ENCODE results near the gene PAPPA2.

Gene PAPPA2

GRCh38 chr1:176460544-176461336, 2.2 kb upstream of the PAPPA2 start:
- H3K9me3 ChIP-seq (ENCODE audit: insufficient read depth, low read length), result no peaks in the 10 kb centered on the region
- no peak overlapping the region for H3K27ac ChIP-seq (ENCODE audit: low read length)
- no peaks in the 10 kb centered on the region for H3K4me1 ChIP-seq (ENCODE audit: low read length)
- no peak overlapping the region for H3K9ac ChIP-seq (ENCODE audit: low read length)
- H3K79me2 ChIP-seq (ENCODE audit: low read length), result no peaks in the 10 kb centered on the region
- no peak overlapping the region for H3K4me2 ChIP-seq (ENCODE audit: low read length)
- H3K4me3 ChIP-seq (ENCODE audit: low read length), result no peak overlapping the region
- H2AFZ ChIP-seq (ENCODE audit: low read depth, low read length), result no peak overlapping the region
- 0 out of 2 replicates have a peak, but pooled peaks cover 10% of the 10 kb centered on the region for H3K27me3 ChIP-seq (ENCODE audit: low read depth, low read length)
- H4K20me1 ChIP-seq (ENCODE audit: insufficient read depth, low read length), result no peaks in the 10 kb centered on the region
- H3K36me3 ChIP-seq (replicated peaks; ENCODE audit: low read depth, low read length), result no peaks in the 10 kb centered on the region
- no peak for TF ChIP-seq EZH2phosphoT487 (IDR thresholded peaks at IDR 0.05; ENCODE audit: low read depth)
- TF ChIP-seq, protein P1, sequence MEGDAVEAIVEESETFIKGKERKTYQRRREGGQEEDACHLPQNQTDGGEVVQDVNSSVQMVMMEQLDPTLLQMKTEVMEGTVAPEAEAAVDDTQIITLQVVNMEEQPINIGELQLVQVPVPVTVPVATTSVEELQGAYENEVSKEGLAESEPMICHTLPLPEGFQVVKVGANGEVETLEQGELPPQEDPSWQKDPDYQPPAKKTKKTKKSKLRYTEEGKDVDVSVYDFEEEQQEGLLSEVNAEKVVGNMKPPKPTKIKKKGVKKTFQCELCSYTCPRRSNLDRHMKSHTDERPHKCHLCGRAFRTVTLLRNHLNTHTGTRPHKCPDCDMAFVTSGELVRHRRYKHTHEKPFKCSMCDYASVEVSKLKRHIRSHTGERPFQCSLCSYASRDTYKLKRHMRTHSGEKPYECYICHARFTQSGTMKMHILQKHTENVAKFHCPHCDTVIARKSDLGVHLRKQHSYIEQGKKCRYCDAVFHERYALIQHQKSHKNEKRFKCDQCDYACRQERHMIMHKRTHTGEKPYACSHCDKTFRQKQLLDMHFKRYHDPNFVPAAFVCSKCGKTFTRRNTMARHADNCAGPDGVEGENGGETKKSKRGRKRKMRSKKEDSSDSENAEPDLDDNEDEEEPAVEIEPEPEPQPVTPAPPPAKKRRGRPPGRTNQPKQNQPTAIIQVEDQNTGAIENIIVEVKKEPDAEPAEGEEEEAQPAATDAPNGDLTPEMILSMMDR (IDR thresholded peaks at IDR 0.05; ENCODE audit: low read depth, low read length), result no peak

DNA sequence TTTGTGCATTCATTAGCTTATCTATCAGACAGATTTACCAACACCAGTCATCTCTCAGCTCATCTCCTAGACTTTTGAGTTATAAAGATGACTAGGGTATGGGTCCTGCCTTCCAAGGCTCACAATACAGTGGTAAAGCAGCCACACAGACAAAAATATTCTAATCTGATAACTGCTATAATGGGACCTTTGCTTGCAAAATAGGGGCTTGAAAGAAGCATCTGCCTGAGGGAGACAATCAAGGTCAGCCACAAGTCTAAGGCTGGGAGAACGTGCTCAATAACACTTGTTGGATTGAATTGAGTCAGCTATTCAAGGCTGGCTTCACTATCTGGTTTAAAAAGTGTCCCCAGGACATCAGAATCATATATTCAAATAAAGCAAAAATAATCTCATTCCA, 1.4 kb upstream of the PAPPA2 start:
- H3K27ac ChIP-seq (ENCODE audit: low read length), result no peak overlapping the region
- H3K27me3 ChIP-seq (ENCODE audit: low read depth, low read length), result 0 out of 2 replicates have a peak, but pooled peaks cover 9% of the 10 kb centered on the region
- no peak overlapping the region for H3K9ac ChIP-seq (ENCODE audit: low read length)
- TF ChIP-seq EZH2phosphoT487 (IDR thresholded peaks at IDR 0.05; ENCODE audit: low read depth), result no peak
- TF ChIP-seq, protein P1 (IDR thresholded peaks at IDR 0.05; ENCODE audit: low read depth, low read length), result no peak
- no peaks in the 10 kb centered on the region for H4K20me1 ChIP-seq (ENCODE audit: insufficient read depth, low read length)
- H2AFZ ChIP-seq (ENCODE audit: low read depth, low read length), result no peak overlapping the region
- no peak overlapping the region for H3K4me3 ChIP-seq (ENCODE audit: low read length)
- H3K4me1 ChIP-seq (ENCODE audit: low read length), result no peaks in the 10 kb centered on the region
- H3K9me3 ChIP-seq (ENCODE audit: insufficient read depth, low read length), result no peaks in the 10 kb centered on the region
- H3K36me3 ChIP-seq (replicated peaks; ENCODE audit: low read depth, low read length), result no peaks in the 10 kb centered on the region
- no peaks in the 10 kb centered on the region for H3K79me2 ChIP-seq (ENCODE audit: low read length)
- H3K4me2 ChIP-seq (ENCODE audit: low read length), result no peak overlapping the region

DNA sequence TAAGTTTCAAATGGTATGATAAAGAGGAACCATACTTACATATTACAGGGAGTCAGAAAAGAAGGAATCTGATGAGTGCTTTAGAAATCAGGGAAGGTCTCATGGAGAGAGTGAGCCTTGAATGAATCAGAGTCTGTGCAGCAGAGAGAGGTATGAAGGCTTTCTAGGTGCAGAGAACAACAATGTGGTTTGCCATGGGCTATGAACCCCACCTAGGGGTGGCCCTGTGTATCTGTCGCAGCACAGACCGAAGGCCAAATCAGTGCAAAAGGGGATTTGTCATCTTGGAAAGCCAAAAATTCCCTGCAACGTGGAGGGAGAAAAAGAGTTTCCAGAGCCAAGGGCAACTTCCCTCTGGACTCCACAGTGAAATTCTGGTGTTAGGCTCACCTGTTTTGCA, 3.5 kb downstream of the PAPPA2 start:
- TF ChIP-seq, protein P1 (IDR thresholded peaks at IDR 0.05; ENCODE audit: low read depth, low read length), result peak; percentile 59
- TF ChIP-seq EZH2phosphoT487 (IDR thresholded peaks at IDR 0.05; ENCODE audit: low read depth), result no peak
- Histone ChIP-seq H3K79me2 (ENCODE audit: low read length) (no peaks in the 10 kb centered on the region), H3K9me3 (ENCODE audit: insufficient read depth, low read length) (no peaks in the 10 kb centered on the region), H3K27me3 (ENCODE audit: low read depth, low read length) (peaks cover 28% of the 10 kb centered on the region), H3K36me3 (replicated peaks; ENCODE audit: low read depth, low read length) (no peaks in the 10 kb centered on the region), H3K9ac (ENCODE audit: low read length) (no peak overlapping the region), H3K4me2 (ENCODE audit: low read length) (no peak overlapping the region), H2AFZ (ENCODE audit: low read depth, low read length) (no peak overlapping the region), H3K4me1 (ENCODE audit: low read length) (no peaks in the 10 kb centered on the region), H4K20me1 (ENCODE audit: insufficient read depth, low read length) (no peaks in the 10 kb centered on the region), H3K4me3 (ENCODE audit: low read length) (no peak overlapping the region), H3K27ac (ENCODE audit: low read length) (no peak overlapping the region)

DNA sequence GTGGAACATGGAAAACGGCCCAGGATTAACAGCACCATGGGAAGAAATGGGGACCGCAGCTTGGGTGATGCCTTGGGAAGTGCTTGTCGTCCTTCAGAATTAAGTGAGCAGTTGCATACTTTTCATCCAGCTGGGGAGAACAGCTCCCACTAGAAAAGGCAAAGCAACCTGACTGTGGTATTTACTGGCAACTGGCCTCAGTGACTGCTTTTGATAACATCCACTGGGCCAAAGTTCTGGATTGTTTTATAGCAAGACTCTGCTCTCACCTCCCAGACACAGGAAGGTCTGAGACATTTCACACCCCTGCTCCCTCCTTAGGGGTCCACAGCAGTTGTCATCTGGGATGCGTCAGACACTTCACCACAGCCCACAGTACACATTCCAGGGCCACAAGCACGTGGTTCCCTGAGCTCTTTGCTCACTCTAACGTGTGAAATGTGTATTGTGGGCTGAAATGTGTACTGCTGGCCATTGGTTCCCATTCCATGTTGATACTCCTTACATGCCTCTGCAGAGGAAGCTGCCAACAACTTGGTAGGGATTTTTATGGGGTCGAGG, 6.6 kb downstream of the PAPPA2 start:
- Histone ChIP-seq H3K4me3 (ENCODE audit: low read length) (no peak overlapping the region), H3K4me2 (ENCODE audit: low read length) (no peak overlapping the region), H3K79me2 (ENCODE audit: low read length) (no peaks in the 10 kb centered on the region), H3K4me1 (ENCODE audit: low read length) (no peaks in the 10 kb centered on the region), H3K27me3 (ENCODE audit: low read depth, low read length) (peaks cover 40% of the 10 kb centered on the region), H2AFZ (ENCODE audit: low read depth, low read length) (no peak overlapping the region), H3K36me3 (replicated peaks; ENCODE audit: low read depth, low read length) (no peaks in the 10 kb centered on the region), H3K9ac (ENCODE audit: low read length) (no peak overlapping the region), H3K27ac (ENCODE audit: low read length) (no peak overlapping the region), H3K9me3 (ENCODE audit: insufficient read depth, low read length) (no peaks in the 10 kb centered on the region), H4K20me1 (ENCODE audit: insufficient read depth, low read length) (no peaks in the 10 kb centered on the region)
- TF ChIP-seq EZH2phosphoT487 (IDR thresholded peaks at IDR 0.05; ENCODE audit: low read depth), result no peak
- TF ChIP-seq, protein P1 (IDR thresholded peaks at IDR 0.05; ENCODE audit: low read depth, low read length), result no peak

Data from OCI-LY3 (cell line).